SK-N-SH (cell line): Measurements from ENCODE around the gene AKT1S1. TPM values are rescaled to one million over a fixed set of nuclear protein-coding genes. Genes with fewer than 3 reads are reported as not detected.
A peak's percentile ranks its signal among the peaks of the same experiment; 100 is the strongest.

Experiments used
- CTCF ChIA-PET: fragments of 300-600, 350-600 bp; formaldehyde crosslinking; extraction: SDS; loops from one replicate; lab custom pipeline; 2021; lab: Yijun Ruan, JAX
- POLR2A ChIA-PET: fragments of 350-600 bp; sonication (Branson Sonifier 250); formaldehyde crosslinking; extraction: SDS; loops from one replicate; lab custom pipeline; 2020; ENCODE audit warnings: antibody characterized with exemption, inconsistent platforms; lab: Yijun Ruan, JAX
- DNase-seq: peaks from one replicate; pipeline ENCODE4 v3.0.0; 2012
- H2AFZ ChIP-seq: fragments of 200-600 bp; sonication (generic); 2 replicates; pipeline ENCODE4 v1.8.1; 2016; ENCODE audit warnings: antibody characterized with exemption, mild to moderate bottlenecking, low read depth
- H3F3A ChIP-seq: fragments of 200-600 bp; sonication (generic); replicated peaks from 2 replicates; pipeline ENCODE3; 2016; ENCODE audit warnings: antibody characterized with exemption, mild to moderate bottlenecking; ENCODE audit not compliant: insufficient read depth
- H3K27ac ChIP-seq, 2 experiments: fragments of 200-500 bp in 1 of 2; fragments of 200-600 bp in 1 of 2; sonication (Bioruptor generic) in 1 of 2; sonication (generic), shearing (Covaris generic) in 1 of 2; 2 replicates each; pipeline versions ENCODE4 v1.5.1 to v1.6.1; 2014 to 2016; ENCODE audit warnings: low read depth in 2 of 2, inconsistent platforms in 1 of 2, low read length in 1 of 2, mild to moderate bottlenecking in 1 of 2, mixed read lengths in 1 of 2
- H3K27me3 ChIP-seq: fragments of 200-600 bp; sonication (generic), shearing (Covaris generic); 2 replicates; pipeline ENCODE4 v1.6.1; 2016; ENCODE audit warnings: mixed run types; ENCODE audit not compliant: insufficient read depth
- H3K36me3 ChIP-seq, 2 experiments: fragments of 200-500 bp in 1 of 2; fragments of 200-600 bp in 1 of 2; sonication (Bioruptor generic) in 1 of 2; sonication (generic) in 1 of 2; replicated peaks in 1 of 2; 2 replicates each; pipeline versions ENCODE3 to v1.5.1; 2014 to 2016; ENCODE audit warnings: low read length in 1 of 2, mild to moderate bottlenecking in 1 of 2; ENCODE audit not compliant: insufficient read depth in 2 of 2, control insufficient read depth in 1 of 2
- H3K4me1 ChIP-seq, 2 experiments: fragments of 200-500 bp in 1 of 2; fragments of 200-600 bp in 1 of 2; sonication (Bioruptor generic) in 1 of 2; sonication (generic), shearing (Covaris generic) in 1 of 2; 2 replicates each; pipeline versions ENCODE4 v1.5.1 to v1.6.1; 2014 to 2016; ENCODE audit warnings: low read depth in 1 of 2, low read length in 1 of 2, mixed run types in 1 of 2; ENCODE audit not compliant: insufficient read depth in 2 of 2, control insufficient read depth in 1 of 2
- H3K4me2 ChIP-seq: fragments of 200-600 bp; sonication (generic), shearing (Covaris generic); 2 replicates; pipeline ENCODE4 v1.6.1; 2017; ENCODE audit warnings: mixed run types
- H3K4me3 ChIP-seq, 2 experiments: fragments of 200-500 bp in 1 of 2; fragments of 200-600 bp in 1 of 2; sonication (Bioruptor generic) in 1 of 2; sonication (generic), shearing (Covaris generic) in 1 of 2; 2 replicates each; pipeline versions ENCODE4 v1.5.1 to v1.8.1; 2014 to 2016; ENCODE audit warnings: low read depth in 2 of 2, inconsistent platforms in 1 of 2, low read length in 1 of 2, mild to moderate bottlenecking in 1 of 2, mixed read lengths in 1 of 2, moderate library complexity in 1 of 2
- H3K79me2 ChIP-seq: fragments of 200-600 bp; sonication (generic); 2 replicates; pipeline ENCODE4 v1.8.1; 2017; ENCODE audit warnings: mild to moderate bottlenecking; ENCODE audit not compliant: insufficient read depth
- H3K9ac ChIP-seq: fragments of 200-600 bp; sonication (generic); 2 replicates; pipeline ENCODE4 v1.6.1; 2017; ENCODE audit warnings: mixed run types
- H3K9me2 ChIP-seq: fragments of 200-600 bp; sonication (generic); 2 replicates; pipeline ENCODE4 v1.6.1; 2017; ENCODE audit warnings: mixed run types
- H3K9me3 ChIP-seq: fragments of 200-600 bp; sonication (generic); 2 replicates; pipeline ENCODE4 v1.6.1; 2017; ENCODE audit warnings: mixed run types, mild to moderate bottlenecking, moderate library complexity
- H4K20me1 ChIP-seq: fragments of 200-600 bp; sonication (generic); 2 replicates; pipeline ENCODE4 v1.6.1; 2017; ENCODE audit warnings: mild to moderate bottlenecking, mixed run types; ENCODE audit not compliant: insufficient read depth
- CHD2 ChIP-seq: fragments of 150-350 bp; IDR thresholded peaks from 2 replicates; pipeline ENCODE4 v1.6.1; 2018; ENCODE audit warnings: low read length; ENCODE audit not compliant: partially characterized antibody
- CTCF ChIP-seq: fragments of 200-600 bp; sonication (generic); IDR thresholded peaks from 2 replicates; pipeline ENCODE4 v1.6.1; 2017; ENCODE audit warnings: antibody characterized with exemption, mild to moderate bottlenecking, moderate library complexity
- EP300 ChIP-seq, 2 experiments: IDR thresholded peaks; 2 replicates each; pipeline versions ENCODE4 v1.4.0 to v1.6.1; 2012; ENCODE audit warnings: borderline replicate concordance in 1 of 2, low read depth in 1 of 2, low read length in 1 of 2
- EZH2phosphoT487 ChIP-seq: fragments of 200-600 bp; sonication (generic); IDR thresholded peaks from 2 replicates; pipeline ENCODE4 v1.6.1; 2017; ENCODE audit warnings: low read depth, mixed run types, mild to moderate bottlenecking, antibody characterized with exemption, moderate library complexity, borderline replicate concordance
- FOXJ3 ChIP-seq: sonication (generic); formaldehyde crosslinking; IDR thresholded peaks from 2 replicates; pipeline ENCODE4 v1.5.1; 2020; ENCODE audit warnings: mild to moderate bottlenecking, missing genetic modification reagents
- GABPA ChIP-seq: IDR thresholded peaks from 2 replicates; pipeline ENCODE4 v1.4.0; 2012; ENCODE audit warnings: low read depth, mild to moderate bottlenecking
- IRF3 ChIP-seq: fragments of 150-350 bp; IDR thresholded peaks from 2 replicates; pipeline ENCODE4 v1.6.1; 2016; ENCODE audit warnings: mild to moderate bottlenecking, low read depth, low read length
- JUND ChIP-seq: IDR thresholded peaks from 2 replicates; pipeline ENCODE4 v1.4.0; 2012
- MAX ChIP-seq: IDR thresholded peaks from 2 replicates; pipeline ENCODE4 v1.4.0; 2012; ENCODE audit warnings: low read depth
- MEF2A ChIP-seq: IDR thresholded peaks from 2 replicates; pipeline ENCODE4 v1.4.0; 2012; ENCODE audit warnings: low read depth, borderline replicate concordance
- POLR2AphosphoS5 ChIP-seq: IDR thresholded peaks from 2 replicates; pipeline ENCODE4 v1.6.1; 2012; ENCODE audit warnings: low read depth, low read length
- RAD21 ChIP-seq: IDR thresholded peaks from 2 replicates; pipeline ENCODE4 v1.6.1; 2012; ENCODE audit warnings: mild to moderate bottlenecking, low read length
- RCOR1 ChIP-seq: fragments of 150-350 bp; IDR thresholded peaks from 2 replicates; pipeline ENCODE4 v1.6.1; 2017; ENCODE audit warnings: antibody characterized with exemption, low read length
- RXRA ChIP-seq: IDR thresholded peaks from 2 replicates; pipeline ENCODE4 v1.4.0; 2012; ENCODE audit warnings: low read depth, mild to moderate bottlenecking, borderline replicate concordance
- WGBS: methylation state at CpG from one replicate; pipeline ENCODE4 v1.1.6; 2017; ENCODE audit warnings: low lambda C conversion rate; 5-methylcytosine and 5-hydroxymethylcytosine counted together
- polyA plus RNA-seq, 3 experiments: library from polyadenylated mRNA; depleted of rRNA; stranded (reverse); fragments of >200 nt; gene quantifications; 2 replicates each; pipeline ENCODE4 v1.2.3, GENCODE V29; 2012

The AKT1S1 gene
- polyA plus RNA-seq, 1 of the 3 experiments (the other 2 are of a cell fraction), result 63.7 TPM

- TF ChIP-seq CTCF, result peak; percentile 22; the same call in 1 of the 2 replicates
- no peak for TF ChIP-seq FOXJ3 (CRISPR knock-in tag)
- peaks cover 10 to 22% of the 10 kb centered on the region in 2 experiments for H3K36me3 ChIP-seq
- WGBS, result 91% methylated on average over 21 of the region's 21 CpGs
- H3K4me1 ChIP-seq, result no peaks in the 10 kb centered on the region
- POLR2A ChIA-PET, result no interaction called here
- no peaks in the 10 kb centered on the region for H3K27me3 ChIP-seq
- peaks cover 72% of the 10 kb centered on the region for H3K79me2 ChIP-seq
- CTCF ChIA-PET, result interaction anchor here (1.1 to 1.6 kb wide), 4 partner anchors 11 to 27 kb away, joined by 3 to 4 read pairs (median 3); no protein-coding TSS in a partner anchor
- no peak overlapping the region for H3K4me2 ChIP-seq
- no peak for DNase-seq
- H3K9ac ChIP-seq, result no peak overlapping the region
- peaks cover 41% of the 10 kb centered on the region; the same call in 1 of the 2 replicates for H4K20me1 ChIP-seq
- H3K9me3 ChIP-seq, result no peaks in the 10 kb centered on the region
- H3K27ac ChIP-seq, result no peak overlapping the region
- H3F3A ChIP-seq, result no peaks in the 10 kb centered on the region
- H3K4me3 ChIP-seq, result no peak overlapping the region
- H3K9me2 ChIP-seq, result no peaks in the 10 kb centered on the region
- H2AFZ ChIP-seq, result no peak overlapping the region
Measured at GRCh38 chr19:49916839-49917733, 39.9 kb upstream of the AKT1S1 start.

GRCh38 chr19:49915271-49915670 is 38.1 kb upstream of the AKT1S1 start:
- Histone ChIP-seq H3K79me2 (peaks cover 57% of the 10 kb centered on the region), H3K27ac (no peak overlapping the region), H3K4me1 (no peaks in the 10 kb centered on the region), H3K4me3 (no peak overlapping the region), H3K36me3 (peaks cover 10 to 20% of the 10 kb centered on the region in 2 experiments), H3K9me3 (no peaks in the 10 kb centered on the region), H4K20me1 (peaks cover 23% of the 10 kb centered on the region; the same call in 1 of the 2 replicates), H3K4me2 (no peak overlapping the region), H3K9me2 (no peaks in the 10 kb centered on the region), H3K27me3 (no peaks in the 10 kb centered on the region), H3F3A (no peaks in the 10 kb centered on the region), H2AFZ (no peak overlapping the region), H3K9ac (no peak overlapping the region)
- TF ChIP-seq CTCF (peak; percentile 19; the same call in 1 of the 2 replicates), JUND (no peak)
- POLR2A ChIA-PET, result no interaction called here
- CTCF ChIA-PET, result no interaction called here
- WGBS, result 97% methylated on average over 6 of the region's 6 CpGs
- DNase-seq, result no peak

- Histone ChIP-seq H3K4me2 (no peak overlapping the region), H3K4me3 (no peak overlapping the region), H3K36me3 (peaks cover 14 to 27% of the 10 kb centered on the region in 2 experiments), H3F3A (no peaks in the 10 kb centered on the region), H3K9me3 (no peaks in the 10 kb centered on the region), H3K27me3 (no peaks in the 10 kb centered on the region), H3K4me1 (no peaks in the 10 kb centered on the region), H3K9ac (no peak overlapping the region), H2AFZ (no peak overlapping the region), H4K20me1 (peaks cover 10% of the 10 kb centered on the region; the same call in 1 of the 2 replicates), H3K27ac (no peak overlapping the region), H3K79me2 (peaks cover 43% of the 10 kb centered on the region; the same call in 1 of the 2 replicates), H3K9me2 (no peaks in the 10 kb centered on the region)
- no peak for DNase-seq
- CTCF ChIA-PET, result interaction anchor here (1.2 kb wide), 1 partner anchor 24 kb away, joined by 4 read pairs; no protein-coding TSS in a partner anchor
- WGBS, result 96% methylated on average over 10 of the region's 10 CpGs
- POLR2A ChIA-PET, result no interaction called here
- TF ChIP-seq MEF2A (no peak), EZH2phosphoT487 (no peak), EP300 (IDR thresholded peaks at IDR 0.05; ENCODE audit: borderline replicate concordance in 1 of 2, low read depth in 1 of 2, low read length in 1 of 2) (no peak), IRF3 (no peak), RAD21 (no peak), CHD2 (no peak), GABPA (no peak), RCOR1 (no peak), MAX (no peak), RXRA (no peak), POLR2AphosphoS5 (no peak)
Measured at GRCh38 chr19:49913720-49914119, 36.6 kb upstream of the AKT1S1 start.
